Stomach (tissue), 9 donors: Measurements from ENCODE around the gene LTBP3. TPM values are rescaled to one million over a fixed set of nuclear protein-coding genes. Genes with fewer than 3 reads are reported as not detected.

Experiments
- DNase-seq, 2 donors: peaks; one replicate each; pipeline versions ENCODE4 v3.0.0 to v3.0.0-alpha.2; 2013 to 2019
- H3K27ac ChIP-seq, 5 donors: fragments of 200-600 bp in 4 of 5; sonication (generic) in 4 of 5; one replicate each; pipeline ENCODE4 v1.5.1; 2013 to 2019; ENCODE audit warnings: mild to moderate bottlenecking in 1 of 5, moderate library complexity in 1 of 5
- H3K27me3 ChIP-seq, 3 donors: fragments of 200-600 bp; sonication (generic); one replicate each; pipeline ENCODE4 v1.5.1; 2017 to 2019; ENCODE audit warnings: mixed run types in 1 of 3
- H3K36me3 ChIP-seq, 4 donors: fragments of 200-600 bp; sonication (generic); 1 replicate in 3 of 4; 2 replicates in 1 of 4; pipeline ENCODE4 v1.5.1; 2016 to 2019
- H3K4me1 ChIP-seq, 4 donors: fragments of 200-600 bp; sonication (generic); one replicate each; pipeline ENCODE4 v1.5.1; 2016 to 2019
- H3K4me3 ChIP-seq, 4 donors: fragments of 200-600 bp; sonication (generic) in 3 of 4; one replicate each; pipeline ENCODE4 v1.5.1; 2016 to 2019; ENCODE audit warnings: mild to moderate bottlenecking in 1 of 4
- H3K9me3 ChIP-seq, 4 donors: fragments of 200-600 bp; sonication (generic); one replicate each; pipeline ENCODE4 v1.5.1; 2016 to 2019
- CTCF ChIP-seq, 7 experiments: fragments of 450-650 bp in 4 of 7; fragments of 200-600 bp in 3 of 7; sonication (generic) in 3 of 7; IDR thresholded peaks; one replicate each; pipeline ENCODE4 v1.5.1; 2016 to 2019; ENCODE audit warnings: antibody characterized with exemption in 7 of 7, control low read depth in 2 of 7, mild to moderate bottlenecking in 1 of 7
- EP300 ChIP-seq: sonication (generic); formaldehyde crosslinking; IDR thresholded peaks from one replicate; pipeline ENCODE4 v1.6.1; 2017; ENCODE audit warnings: antibody characterized with exemption
- POLR2A ChIP-seq, 4 donors: fragments of 450-650 bp; IDR thresholded peaks; one replicate each; pipeline ENCODE4 v1.6.1; 2016; ENCODE audit warnings: antibody characterized with exemption in 4 of 4, control low read depth in 2 of 4, mild to moderate bottlenecking in 1 of 4, moderate library complexity in 1 of 4
- POLR2AphosphoS5 ChIP-seq, 3 donors: sonication (generic); formaldehyde crosslinking; IDR thresholded peaks; one replicate each; pipeline ENCODE4 v1.6.1; 2016; ENCODE audit warnings: antibody characterized with exemption in 3 of 3
- WGBS, 5 donors: extraction: QIAGEN DNeasy Blood & Tissue Kit in 3 of 5; methylation state at CpG; one replicate each; pipeline versions ENCODE4 v1.1.5 to v1.1.7; 2013 to 2018; 5-methylcytosine and 5-hydroxymethylcytosine counted together
- intact Hi-C: fragments of 100-400 bp; cut with DNase I; formaldehyde crosslinking; loops from one replicate; pipeline ENCODE4 v1.15.1; 2023; ENCODE audit warnings: low total_unique reads
- polyA plus RNA-seq, 3 donors: library from polyadenylated mRNA; stranded (reverse); fragments of 200-250 nt; gene quantifications; one replicate each; pipeline ENCODE4 v1.2.3, GENCODE V29; 2013
- total RNA-seq, 5 donors: library from RNA; depleted of rRNA; stranded (reverse); fragments of >200 nt; gene quantifications; one replicate each; pipeline versions ENCODE4 v1.1.0 to v1.2.3, GENCODE V29; 2014 to 2016
- donor health status: healthy with polysubstance abuse.
- donor health status: Bipolar disorder and iron deficiency.
- donor health status: healthy.

LTBP3 gene
- total and polyA plus RNA-seq, 8 donors, result 26.9 to 452 (median 79.3) TPM

- 36 to 52% (median 49%) methylated on average over 6 to 8 of the region's 8 CpGs for WGBS, 5 donors
- Histone ChIP-seq H3K27ac (peak overlapping the region; percentile 86 to 97 (median 95)), H3K4me3 (peak overlapping the region; percentile 75 to 89 (median 80)), H3K4me1 (peaks cover 49 to 78% (median 60%) of the 10 kb centered on the region in 4 donors), H3K27me3 (no peaks in the 10 kb centered on the region), H3K9me3 (no peaks in the 10 kb centered on the region), H3K36me3 (peaks cover 37 to 44% (median 41%) of the 10 kb centered on the region in 4 donors)
- TF ChIP-seq CTCF (IDR thresholded peaks at IDR 0.05) (no peak), POLR2AphosphoS5 (IDR thresholded peaks at IDR 0.05) (no peak), EP300 (no peak), POLR2A (IDR thresholded peaks at IDR 0.05) (no peak)
- intact Hi-C loops, result no loop called here
- DNase-seq, result no peak
These were observed 19.6 kb upstream of the LTBP3 start for GRCh38 chr11:65577756-65578109.

GRCh38 chr11:65576867-65577755, 19.0 kb upstream of the LTBP3 start:
- peak in 1 of 4 donors; percentile 18 for TF ChIP-seq POLR2A (IDR thresholded peaks at IDR 0.05)
- TF ChIP-seq CTCF (IDR thresholded peaks at IDR 0.05), result no peak
- no peak for TF ChIP-seq EP300
- TF ChIP-seq POLR2AphosphoS5 (IDR thresholded peaks at IDR 0.05), result peak; percentile 66 to 80 (median 66)
- Histone ChIP-seq H3K4me3 (peak overlapping the region; percentile 75 to 89 (median 80)), H3K27ac (peak overlapping the region; percentile 86 to 97 (median 95)), H3K36me3 (peaks cover 33 to 38% (median 35%) of the 10 kb centered on the region in 4 donors), H3K27me3 (no peaks in the 10 kb centered on the region), H3K4me1 (peaks cover 50 to 80% (median 62%) of the 10 kb centered on the region in 4 donors), H3K9me3 (no peaks in the 10 kb centered on the region)
- WGBS, 5 donors, result 19 to 39% (median 24%) methylated on average over 12 to 18 of the region's 18 CpGs
- DNase-seq, result peak; percentile 78 to 83
- intact Hi-C loops, result no loop called here

- H3K9me3 ChIP-seq, result no peaks in the 10 kb centered on the region
- no peak for DNase-seq
- H3K27ac ChIP-seq, result peak overlapping the region; percentile 86 to 97 (median 95)
- 1 to 15% (median 10%) methylated on average over 12 to 26 of the region's 26 CpGs for WGBS, 5 donors
- intact Hi-C loops, result no loop called here
- H3K4me1 ChIP-seq, result peaks cover 57 to 88% (median 69%) of the 10 kb centered on the region in 4 donors
- H3K27me3 ChIP-seq, result no peaks in the 10 kb centered on the region
- no peak for TF ChIP-seq POLR2AphosphoS5 (IDR thresholded peaks at IDR 0.05)
- TF ChIP-seq EP300, result no peak
- no peak for TF ChIP-seq POLR2A (IDR thresholded peaks at IDR 0.05)
- TF ChIP-seq CTCF (IDR thresholded peaks at IDR 0.05), result no peak
- H3K36me3 ChIP-seq, result peaks cover 25 to 30% (median 28%) of the 10 kb centered on the region in 4 donors
- H3K4me3 ChIP-seq, result peak overlapping the region; percentile 75 to 89 (median 80)
These were observed 18.2 kb upstream of the LTBP3 start for GRCh38 chr11:65576232-65576866.

- Histone ChIP-seq H3K36me3 (peaks cover 19 to 24% (median 21%) of the 10 kb centered on the region in 4 donors), H3K4me3 (peak within 1 kb of the TSS; percentile 75 to 89 (median 80))
- intact Hi-C loops, result no loop called here
These were observed 17.5 kb upstream of the LTBP3 start, which contains the start of gene EHBP1L1 for GRCh38 chr11:65575568-65576231. Gene EHBP1L1 (plus strand): TSS chr11:65576053. CDS start chr11:65576303, 250 bp downstream.

More at GRCh38 chr11:65575568-65576231, 17.5 kb upstream of the LTBP3 start, which contains the start of gene EHBP1L1:
- DNase-seq, result peak; percentile 80 to 90
- WGBS, 5 donors, result 0 to 2% (median 1%) methylated on average over 6 to 69 of the region's 69 CpGs
- H3K27ac ChIP-seq, result peak within 1 kb of the TSS; percentile 86 to 97 (median 95)
- H3K27me3 ChIP-seq, result no peaks in the 10 kb centered on the region
- H3K4me1 ChIP-seq, result peaks cover 64 to 89% (median 76%) of the 10 kb centered on the region in 4 donors
- peak in 1 of 3 donors; percentile 41 for TF ChIP-seq POLR2AphosphoS5 (IDR thresholded peaks at IDR 0.05)
- TF ChIP-seq EP300, result no peak
- no peaks in the 10 kb centered on the region for H3K9me3 ChIP-seq
